ENCODE data around the gene ABT1.

GRCh38 chr6:26552640-26553188 is 44.0 kb upstream of the ABT1 start:
- TF ChIP-seq CTCF (IDR thresholded peaks at IDR 0.05; ENCODE audit: low read depth, low read length, poor library complexity, severe bottlenecking), result no peak
- TF ChIP-seq EZH2phosphoT487 (IDR thresholded peaks at IDR 0.05; ENCODE audit: borderline replicate concordance, low read length), result no peak

All from DOHH2 (cell line).